A673 (cell line): ENCODE data around the gene LRR1.

Experiments used
- EZH2 ChIP-seq: fragments of 200-600 bp; sonication (generic); IDR thresholded peaks from 2 replicates; pipeline ENCODE4 v1.6.1; 2017; ENCODE audit warnings: borderline replicate concordance, low read depth, mild to moderate bottlenecking, mixed read lengths, antibody characterized with exemption, low read length; ENCODE audit not compliant: poor library complexity, severe bottlenecking
- TF ChIP-seq, protein P1 (sequence below): fragments of 300-800, 200-600 bp; sonication (generic); conservative IDR thresholded peaks from 2 replicates; pipeline ENCODE4 v1.5.1; 2017; ENCODE audit warnings: low read depth, mild to moderate bottlenecking, antibody characterized with exemption, low read length, moderate library complexity, mixed read lengths

DNA sequence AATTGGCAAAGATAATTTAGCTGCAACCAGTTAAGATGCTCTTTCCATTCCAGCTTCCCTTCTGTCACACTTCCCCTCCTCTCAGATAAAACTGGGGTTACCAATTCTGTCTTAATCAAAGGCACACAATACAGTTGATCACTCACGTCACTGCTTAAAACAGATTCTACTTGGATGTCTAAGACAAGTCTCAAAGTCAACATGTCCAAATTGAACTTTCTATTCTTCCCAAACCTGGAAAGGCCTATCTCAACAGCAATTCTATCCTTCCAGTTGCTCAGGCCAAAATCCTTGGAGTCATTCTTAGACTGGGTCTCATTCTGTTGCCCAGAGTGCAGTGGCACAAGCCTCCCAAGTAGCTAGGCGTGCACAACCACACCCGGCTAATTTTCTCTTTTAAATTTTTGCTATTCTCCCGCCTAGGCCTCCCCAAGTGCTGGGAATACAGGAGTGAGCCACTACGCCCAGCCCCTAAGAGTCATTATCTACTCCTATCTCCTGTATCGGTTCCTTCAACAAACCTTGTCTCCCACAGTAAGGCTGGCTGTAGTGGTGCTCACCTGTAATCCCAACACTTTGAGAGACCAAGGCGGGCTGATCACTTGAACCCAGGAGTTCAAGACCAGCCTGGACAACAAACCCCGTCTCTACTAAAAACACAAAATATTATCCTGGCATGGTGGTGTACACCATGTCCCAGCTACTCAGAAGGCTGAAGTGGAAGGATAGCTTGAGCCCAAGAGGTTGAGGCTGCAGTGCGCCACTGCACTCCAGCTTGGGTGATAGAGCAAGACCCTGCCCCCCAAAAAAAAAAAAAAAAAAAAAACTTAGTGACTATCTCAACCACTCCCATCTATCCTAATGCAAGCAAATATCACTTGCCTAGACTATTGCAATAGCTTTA lies 17.3 kb upstream of the LRR1 start:
- TF ChIP-seq EZH2 = no peak
- TF ChIP-seq, protein P1, sequence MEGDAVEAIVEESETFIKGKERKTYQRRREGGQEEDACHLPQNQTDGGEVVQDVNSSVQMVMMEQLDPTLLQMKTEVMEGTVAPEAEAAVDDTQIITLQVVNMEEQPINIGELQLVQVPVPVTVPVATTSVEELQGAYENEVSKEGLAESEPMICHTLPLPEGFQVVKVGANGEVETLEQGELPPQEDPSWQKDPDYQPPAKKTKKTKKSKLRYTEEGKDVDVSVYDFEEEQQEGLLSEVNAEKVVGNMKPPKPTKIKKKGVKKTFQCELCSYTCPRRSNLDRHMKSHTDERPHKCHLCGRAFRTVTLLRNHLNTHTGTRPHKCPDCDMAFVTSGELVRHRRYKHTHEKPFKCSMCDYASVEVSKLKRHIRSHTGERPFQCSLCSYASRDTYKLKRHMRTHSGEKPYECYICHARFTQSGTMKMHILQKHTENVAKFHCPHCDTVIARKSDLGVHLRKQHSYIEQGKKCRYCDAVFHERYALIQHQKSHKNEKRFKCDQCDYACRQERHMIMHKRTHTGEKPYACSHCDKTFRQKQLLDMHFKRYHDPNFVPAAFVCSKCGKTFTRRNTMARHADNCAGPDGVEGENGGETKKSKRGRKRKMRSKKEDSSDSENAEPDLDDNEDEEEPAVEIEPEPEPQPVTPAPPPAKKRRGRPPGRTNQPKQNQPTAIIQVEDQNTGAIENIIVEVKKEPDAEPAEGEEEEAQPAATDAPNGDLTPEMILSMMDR = no peak
